Calu3 (cell line): Measurements from ENCODE around the gene SHPK. TPM values are rescaled to one million over a fixed set of nuclear protein-coding genes. Genes with fewer than 3 reads are reported as not detected.

ENCODE experiments used
- BruUV-seq: library from RNA; stranded (reverse); fragments of 400-500 nt; replicated peaks from 2 replicates; lab custom pipeline; 2021; lab: Mats Ljungman, UMichigan
- CTCF ChIA-PET: fragments of 300-600 bp; sonication (Branson Sonifier 250); formaldehyde crosslinking; loops from one replicate; lab custom pipeline; 2022; ENCODE audit warnings: antibody characterized with exemption; lab: Charles Lee
- DNase-seq: peaks from one replicate; pipeline ENCODE4 v3.0.0; 2022
- H3K27ac Mint-ChIP-seq: one replicate; pipeline ENCODE4 v1.8.0; 2022; ENCODE audit warnings: mixed read lengths; ENCODE audit not compliant: unreplicated experiment
- H3K27me3 Mint-ChIP-seq: one replicate; pipeline ENCODE4 v1.8.0; 2022; ENCODE audit warnings: mixed read lengths; ENCODE audit not compliant: unreplicated experiment
- H3K36me3 Mint-ChIP-seq: one replicate; pipeline ENCODE4 v1.8.0; 2022; ENCODE audit warnings: mild to moderate bottlenecking, moderate library complexity, mixed read lengths; ENCODE audit not compliant: insufficient read depth, unreplicated experiment
- H3K4me1 Mint-ChIP-seq: one replicate; pipeline ENCODE4 v1.8.0; 2022; ENCODE audit warnings: mild to moderate bottlenecking, low read depth, mixed read lengths; ENCODE audit not compliant: unreplicated experiment
- H3K4me3 Mint-ChIP-seq: one replicate; pipeline ENCODE4 v1.8.0; 2022; ENCODE audit warnings: mild to moderate bottlenecking, low read depth, moderate library complexity, mixed read lengths; ENCODE audit not compliant: unreplicated experiment
- H3K9me3 Mint-ChIP-seq: one replicate; pipeline ENCODE4 v1.8.0; 2022; ENCODE audit warnings: low read depth, mixed read lengths; ENCODE audit not compliant: unreplicated experiment
- intact Hi-C: fragments of 100-400 bp; cut with micrococcal nuclease; formaldehyde crosslinking; loops from one replicate; pipeline ENCODE4 v1.10.0; 2022; ENCODE audit not compliant: unreplicated experiment
- total RNA-seq: library from RNA; stranded (reverse); gene quantifications from 2 replicates; pipeline ENCODE4 v1.2.3, GENCODE V29; 2022
- TF ChIP-seq, protein P1 (sequence below): fragments of 200-600 bp; IDR thresholded peaks from one replicate; pipeline ENCODE4 v1.8.0; 2022; ENCODE audit warnings: antibody characterized with exemption; ENCODE audit not compliant: unreplicated experiment

SHPK gene
- total RNA-seq, 1 experiment from 2014 or later, result 9.4 TPM

DNA sequence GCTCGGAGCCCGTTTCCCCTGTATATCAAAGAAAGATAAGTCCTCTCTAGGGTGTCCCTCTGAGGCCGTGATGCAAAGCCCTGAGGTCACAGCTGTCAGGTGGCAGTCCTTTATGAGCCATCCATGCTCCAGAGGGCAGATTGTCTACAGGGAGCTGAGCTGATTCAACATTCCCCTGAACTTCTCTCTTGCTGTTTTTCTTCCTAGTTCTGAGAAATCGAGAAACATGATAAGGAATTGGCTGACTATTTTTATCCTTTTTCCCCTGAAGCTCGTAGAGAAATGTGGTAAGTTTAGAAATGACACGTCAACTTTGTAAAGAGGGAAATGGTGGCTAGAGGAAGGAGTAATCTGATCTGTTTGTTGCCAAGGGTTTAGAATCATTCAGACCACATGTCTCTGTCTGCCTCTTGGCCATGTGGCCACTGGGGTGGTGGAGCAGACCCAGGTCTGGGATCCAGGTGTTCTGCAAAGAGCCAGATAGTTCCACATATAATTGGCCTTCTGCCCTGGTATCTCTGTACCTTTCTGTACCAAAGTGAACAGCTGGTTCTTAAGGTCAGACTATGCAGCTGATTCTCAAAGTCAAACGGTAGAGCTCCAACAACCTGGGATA is 4.0 kb upstream of the SHPK start:
- H3K4me1 Mint-ChIP-seq, result no peaks in the 10 kb centered on the region
- H3K4me3 Mint-ChIP-seq, result no peak overlapping the region

DNA sequence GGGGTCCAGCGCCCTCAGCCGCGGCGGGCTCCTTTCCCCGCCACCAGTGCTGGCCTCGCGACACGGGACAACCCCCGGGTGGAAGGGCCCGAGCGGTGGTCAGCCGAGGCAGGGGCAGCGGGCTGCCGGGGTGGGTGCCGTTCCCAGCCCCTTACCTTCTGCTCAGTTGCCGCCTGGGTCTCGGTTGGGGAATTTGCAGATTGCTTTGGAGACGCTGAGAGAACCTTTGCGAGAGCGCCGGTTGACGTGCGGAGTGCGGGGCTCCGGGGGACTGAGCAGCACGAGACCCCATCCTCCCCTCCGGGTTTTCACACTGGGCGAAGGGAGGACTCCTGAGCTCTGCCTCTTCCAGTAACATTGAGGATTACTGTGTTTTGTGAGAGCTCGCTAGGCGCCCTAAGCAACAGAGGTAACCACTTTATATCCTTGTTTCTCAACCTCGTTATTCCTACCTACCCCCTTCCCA is 891 bp upstream of the SHPK start:
- H3K27me3 Mint-ChIP-seq, result no peaks in the 10 kb centered on the region
- H3K4me1 Mint-ChIP-seq, result no peaks in the 10 kb centered on the region
- H3K9me3 Mint-ChIP-seq, result no peaks in the 10 kb centered on the region
- H3K27ac Mint-ChIP-seq, result peak overlapping the region; percentile 97
- no peak for DNase-seq
- TF ChIP-seq, protein P1, sequence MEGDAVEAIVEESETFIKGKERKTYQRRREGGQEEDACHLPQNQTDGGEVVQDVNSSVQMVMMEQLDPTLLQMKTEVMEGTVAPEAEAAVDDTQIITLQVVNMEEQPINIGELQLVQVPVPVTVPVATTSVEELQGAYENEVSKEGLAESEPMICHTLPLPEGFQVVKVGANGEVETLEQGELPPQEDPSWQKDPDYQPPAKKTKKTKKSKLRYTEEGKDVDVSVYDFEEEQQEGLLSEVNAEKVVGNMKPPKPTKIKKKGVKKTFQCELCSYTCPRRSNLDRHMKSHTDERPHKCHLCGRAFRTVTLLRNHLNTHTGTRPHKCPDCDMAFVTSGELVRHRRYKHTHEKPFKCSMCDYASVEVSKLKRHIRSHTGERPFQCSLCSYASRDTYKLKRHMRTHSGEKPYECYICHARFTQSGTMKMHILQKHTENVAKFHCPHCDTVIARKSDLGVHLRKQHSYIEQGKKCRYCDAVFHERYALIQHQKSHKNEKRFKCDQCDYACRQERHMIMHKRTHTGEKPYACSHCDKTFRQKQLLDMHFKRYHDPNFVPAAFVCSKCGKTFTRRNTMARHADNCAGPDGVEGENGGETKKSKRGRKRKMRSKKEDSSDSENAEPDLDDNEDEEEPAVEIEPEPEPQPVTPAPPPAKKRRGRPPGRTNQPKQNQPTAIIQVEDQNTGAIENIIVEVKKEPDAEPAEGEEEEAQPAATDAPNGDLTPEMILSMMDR, result no peak
- H3K36me3 Mint-ChIP-seq, result peaks cover 34% of the 10 kb centered on the region
- CTCF ChIA-PET, result interaction anchor here (0.6 to 1.1 kb wide), 2 partner anchors 588 to 593 kb away, joined by 4 read pairs; no protein-coding TSS in a partner anchor
- peak overlapping the region; percentile 89 for H3K4me3 Mint-ChIP-seq
- intact Hi-C loops, result no loop called here
- no TSS peak for BruUV-seq

More for the DNA sequence above, 4.0 kb upstream of the SHPK start:
- CTCF ChIA-PET, result no interaction called here
- TF ChIP-seq, protein P1, result no peak
- BruUV-seq, result no TSS peak
- H3K36me3 Mint-ChIP-seq, result peaks cover 33% of the 10 kb centered on the region
- intact Hi-C loops, result no loop called here
- H3K9me3 Mint-ChIP-seq, result no peaks in the 10 kb centered on the region
- DNase-seq, result no peak
- no peak overlapping the region for H3K27ac Mint-ChIP-seq
- H3K27me3 Mint-ChIP-seq, result no peaks in the 10 kb centered on the region

GRCh38 chr17:3635474-3636153 is 436 bp downstream of the SHPK start:
- H3K4me1 Mint-ChIP-seq, result no peaks in the 10 kb centered on the region
- H3K9me3 Mint-ChIP-seq, result no peaks in the 10 kb centered on the region
- TF ChIP-seq, protein P1, result no peak
- peak overlapping the region; percentile 60 for H3K27ac Mint-ChIP-seq
- H3K27me3 Mint-ChIP-seq, result no peaks in the 10 kb centered on the region
- CTCF ChIA-PET, result interaction anchor here (0.6 to 1.1 kb wide), 2 partner anchors 38 to 587 kb away, joined by 3 to 4 read pairs; no protein-coding TSS in a partner anchor
- intact Hi-C loops, result no loop called here
- DNase-seq, result peak; percentile 3
- peaks cover 34% of the 10 kb centered on the region for H3K36me3 Mint-ChIP-seq
- TSS peak; percentile 28 for BruUV-seq
- H3K4me3 Mint-ChIP-seq, result peak overlapping the region; percentile 89

- no peaks in the 10 kb centered on the region for H3K4me1 Mint-ChIP-seq
- H3K27me3 Mint-ChIP-seq, result no peaks in the 10 kb centered on the region
- BruUV-seq, result no TSS peak
- H3K4me3 Mint-ChIP-seq, result no peak overlapping the region
- H3K9me3 Mint-ChIP-seq, result no peaks in the 10 kb centered on the region
- H3K36me3 Mint-ChIP-seq, result peaks cover 29% of the 10 kb centered on the region
- CTCF ChIA-PET, result interaction anchor here (0.6 to 0.7 kb wide), 2 partner anchors 24 to 252 kb away, joined by 3 to 5 read pairs; no protein-coding TSS in a partner anchor
- intact Hi-C loops, result no loop called here
- no peak for DNase-seq
- H3K27ac Mint-ChIP-seq, result no peak overlapping the region
- TF ChIP-seq, protein P1, result no peak
Measured at GRCh38 chr17:3632287-3632686, 3.8 kb downstream of the SHPK start.
